ENCODE results near the gene GNAT1. TPM values are rescaled to one million over a fixed set of nuclear protein-coding genes. Genes with fewer than 3 reads are reported as not detected.
A peak's percentile ranks its signal among the peaks of the same experiment; 100 is the strongest.

Gene GNAT1
- total and polyA plus RNA-seq, 2 donors (not counting 1 experiment from before 2014, with no cell fraction given) = not detected

GRCh38 chr3:50237133-50237651 is 45.8 kb downstream of the GNAT1 start:
- under 1% methylated on average over 6 of the region's 7 CpGs for WGBS (ENCODE audit: insufficient coverage)
- Histone ChIP-seq H3K27ac (ENCODE audit: low read length in 2 of 2) (peak overlapping the region; percentile 65 to 91), H2AFZ (ENCODE audit: insufficient read depth, low read depth, low read length, poor library complexity, severe bottlenecking) (peak overlapping the region; percentile 71), H3K4me1 (ENCODE audit: control insufficient read depth in 2 of 2, insufficient read depth in 2 of 2, low read length in 2 of 2) (peaks cover 49 to 55% of the 10 kb centered on the region in 2 donors), H3K79me2 (ENCODE audit: control insufficient read depth, insufficient read depth, low read length) (peaks cover 93% of the 10 kb centered on the region), H3K4me2 (replicated peaks; ENCODE audit: low read depth, low read length, poor library complexity, severe bottlenecking) (peak overlapping the region; percentile 97), H3K36me3 (replicated peaks in 1 of 2; ENCODE audit: control extremely low read depth in 1 of 2, control insufficient read depth in 1 of 2, extremely low read depth in 1 of 2, insufficient read depth in 2 of 2, low read length in 1 of 2) (peaks cover 0 to 27% of the 10 kb centered on the region in 2 experiments), H3K9me3 (ENCODE audit: control extremely low read depth in 1 of 3, control insufficient read depth in 2 of 3, insufficient read depth in 1 of 3, low read length in 2 of 3) (no peaks in the 10 kb centered on the region), H3K27me3 (replicated peaks in 1 of 4; ENCODE audit: control extremely low read depth in 1 of 4, control insufficient read depth in 3 of 4, insufficient read depth in 4 of 4, low read length in 3 of 4) (no peaks in the 10 kb centered on the region), H3K9ac (ENCODE audit: low read length) (peak overlapping the region; percentile 78), H3K4me3 (ENCODE audit: control extremely low read depth in 1 of 5, extremely low read depth in 1 of 5, insufficient read depth in 1 of 5, low read depth in 2 of 5, low read length in 4 of 5) (peak overlapping the region; percentile 70 to 100 (median 95)), H4K20me1 (ENCODE audit: control insufficient read depth, insufficient read depth, low read length, poor library complexity, severe bottlenecking) (peaks cover 58% of the 10 kb centered on the region)
- no peaks in the 10 kb centered on the region for H3K27me3 Mint-ChIP-seq
- peak; percentile 62 for DNase-seq
- H3K4me1 Mint-ChIP-seq = peaks cover 60% of the 10 kb centered on the region
- peak overlapping the region; percentile 97 for H3K27ac Mint-ChIP-seq
- no peak for TF ChIP-seq EZH2 (IDR thresholded peaks at IDR 0.05; ENCODE audit: borderline replicate concordance, insufficient read depth, low read depth, low read length, poor library complexity, severe bottlenecking)
- TF ChIP-seq CTCF (IDR thresholded peaks at IDR 0.05) = no peak
- peak overlapping the region; percentile 97 for H3K4me3 Mint-ChIP-seq
- ChIA-PET POLR2A (interaction anchor here (0.6 to 2.1 kb wide), 4 partner anchors 9 to 818 kb away, joined by 3 to 13 read pairs (median 4); partner anchors contain the start of genes HYAL3 and NAA80), CTCF (interaction anchor here (0.6 to 27.3 kb wide), 4 partner anchors 3 to 62 kb away, joined by 5 to 596 read pairs (median 300); partner anchors contain the start of gene GNAI2)
- ATAC-seq (ENCODE audit: low read depth) = no peak
- intact Hi-C loops (cut with micrococcal nuclease) = loop anchor here (2.0 to 10.0 kb wide), 6 partner anchors 62 to 1520 kb away; partner anchors contain the start of genes APEH, HYAL2, HYAL3 and IP6K2
- H3K9me3 Mint-ChIP-seq (ENCODE audit: insufficient read depth) = no peaks in the 10 kb centered on the region
